Neural progenitor cell (in vitro differentiated cells): ENCODE measurements around the gene ARMH2. TPM values are rescaled to one million over a fixed set of nuclear protein-coding genes. Genes with fewer than 3 reads are reported as not detected.

Source experiments
- DNase-seq: peaks from one replicate; pipeline ENCODE4 v3.0.0-alpha.2; 2016; ENCODE audit warnings: low spot score
- H2AFZ ChIP-seq: fragments of 200-600 bp; sonication (generic); replicated peaks from 2 replicates; pipeline ENCODE4 v1.6.1; 2016; ENCODE audit warnings: antibody characterized with exemption
- H3F3A ChIP-seq: fragments of 200-600 bp; sonication (generic); 2 replicates; pipeline ENCODE4 v1.6.1; 2016; ENCODE audit warnings: antibody characterized with exemption, low read depth
- H3K27ac ChIP-seq: fragments of 200-600 bp; sonication (generic); 2 replicates; pipeline ENCODE4 v1.5.1; 2016; ENCODE audit warnings: mild to moderate bottlenecking
- H3K27me3 ChIP-seq: fragments of 200-600 bp; sonication (generic); 2 replicates; pipeline ENCODE4 v1.6.1; 2016; ENCODE audit warnings: mild to moderate bottlenecking, moderate library complexity
- H3K36me3 ChIP-seq: fragments of 200-600 bp; sonication (generic); 2 replicates; pipeline ENCODE4 v1.5.1; 2016
- H3K4me1 ChIP-seq: fragments of 200-600 bp; sonication (generic); 2 replicates; pipeline ENCODE4 v1.6.1; 2016; ENCODE audit warnings: mixed run types
- H3K4me2 ChIP-seq: fragments of 200-600 bp; sonication (generic); 2 replicates; pipeline ENCODE4 v1.6.1; 2016
- H3K4me3 ChIP-seq: fragments of 200-600 bp; sonication (generic); 2 replicates; pipeline ENCODE4 v1.5.1; 2016
- H3K79me2 ChIP-seq: fragments of 200-600 bp; sonication (generic); 2 replicates; pipeline ENCODE4 v1.6.1; 2016; ENCODE audit warnings: low read depth
- H3K9ac ChIP-seq: fragments of 200-600 bp; sonication (generic); 2 replicates; pipeline ENCODE4 v1.6.1; 2016
- H3K9me3 ChIP-seq: fragments of 200-600 bp; sonication (generic); 2 replicates; pipeline ENCODE4 v1.5.1; 2016; ENCODE audit warnings: low read depth
- H4K20me1 ChIP-seq: fragments of 200-600 bp; sonication (generic); 2 replicates; pipeline ENCODE4 v1.6.1; 2016; ENCODE audit warnings: low read depth
- H3K27ac Mint-ChIP-seq: 3 replicates; pipeline ENCODE4 v1.8.0; 2021; ENCODE audit warnings: mixed read lengths
- H3K27me3 Mint-ChIP-seq: 2 replicates; pipeline ENCODE4 v1.8.0; 2022; ENCODE audit warnings: low read depth, mild to moderate bottlenecking, inconsistent platforms, moderate library complexity, mixed read lengths; ENCODE audit not compliant: insufficient read depth
- H3K36me3 Mint-ChIP-seq: 3 replicates; pipeline ENCODE4 v1.8.0; 2021; ENCODE audit warnings: mixed read lengths
- H3K4me1 Mint-ChIP-seq: 3 replicates; pipeline ENCODE4 v1.8.0; 2021; ENCODE audit warnings: mixed read lengths
- H3K4me3 Mint-ChIP-seq: 3 replicates; pipeline ENCODE4 v1.8.0; 2021; ENCODE audit warnings: mild to moderate bottlenecking, moderate library complexity, mixed read lengths
- H3K9me3 Mint-ChIP-seq: 3 replicates; pipeline ENCODE4 v1.8.0; 2020; ENCODE audit warnings: mixed read lengths
- EZH2 ChIP-seq: fragments of 200-600 bp; sonication (generic); IDR thresholded peaks from 2 replicates; pipeline ENCODE4 v1.6.1; 2017; ENCODE audit warnings: antibody characterized with exemption, mild to moderate bottlenecking, moderate library complexity
- EZH2phosphoT487 ChIP-seq: fragments of 200-600 bp; sonication (generic); IDR thresholded peaks from 2 replicates; pipeline ENCODE4 v1.6.1; 2017; ENCODE audit warnings: antibody characterized with exemption
- total RNA-seq: library from RNA; depleted of rRNA; stranded (reverse); fragments of >200 nt; gene quantifications from 2 replicates; pipeline ENCODE4 v1.2.3, GENCODE V29; 2015; ENCODE audit warnings: low replicate concordance
- TF ChIP-seq, protein P1 (sequence below): fragments of 200-600 bp; sonication (generic); IDR thresholded peaks from 2 replicates; pipeline ENCODE4 v1.5.1; 2017; ENCODE audit warnings: antibody characterized with exemption, mild to moderate bottlenecking

The ARMH2 gene
- total RNA-seq, 1 donor from 2014 or later: not detected

- Mint-ChIP-seq H3K9me3 (no peaks in the 10 kb centered on the region), H3K27me3 (peaks cover 2% of the 10 kb centered on the region), H3K4me3 (no peak overlapping the region), H3K4me1 (no peaks in the 10 kb centered on the region), H3K27ac (no peak overlapping the region), H3K36me3 (no peaks in the 10 kb centered on the region)
- no peak for DNase-seq
- Histone ChIP-seq H3K4me2 (no peak overlapping the region), H3F3A (no peaks in the 10 kb centered on the region), H4K20me1 (no peaks in the 10 kb centered on the region), H3K4me1 (no peaks in the 10 kb centered on the region), H3K36me3 (no peaks in the 10 kb centered on the region), H3K9me3 (no peaks in the 10 kb centered on the region), H3K27me3 (no peaks in the 10 kb centered on the region), H3K4me3 (no peak overlapping the region), H2AFZ (no peak overlapping the region), H3K79me2 (no peaks in the 10 kb centered on the region), H3K9ac (no peak overlapping the region), H3K27ac (no peak overlapping the region)
- TF ChIP-seq, protein P1, sequence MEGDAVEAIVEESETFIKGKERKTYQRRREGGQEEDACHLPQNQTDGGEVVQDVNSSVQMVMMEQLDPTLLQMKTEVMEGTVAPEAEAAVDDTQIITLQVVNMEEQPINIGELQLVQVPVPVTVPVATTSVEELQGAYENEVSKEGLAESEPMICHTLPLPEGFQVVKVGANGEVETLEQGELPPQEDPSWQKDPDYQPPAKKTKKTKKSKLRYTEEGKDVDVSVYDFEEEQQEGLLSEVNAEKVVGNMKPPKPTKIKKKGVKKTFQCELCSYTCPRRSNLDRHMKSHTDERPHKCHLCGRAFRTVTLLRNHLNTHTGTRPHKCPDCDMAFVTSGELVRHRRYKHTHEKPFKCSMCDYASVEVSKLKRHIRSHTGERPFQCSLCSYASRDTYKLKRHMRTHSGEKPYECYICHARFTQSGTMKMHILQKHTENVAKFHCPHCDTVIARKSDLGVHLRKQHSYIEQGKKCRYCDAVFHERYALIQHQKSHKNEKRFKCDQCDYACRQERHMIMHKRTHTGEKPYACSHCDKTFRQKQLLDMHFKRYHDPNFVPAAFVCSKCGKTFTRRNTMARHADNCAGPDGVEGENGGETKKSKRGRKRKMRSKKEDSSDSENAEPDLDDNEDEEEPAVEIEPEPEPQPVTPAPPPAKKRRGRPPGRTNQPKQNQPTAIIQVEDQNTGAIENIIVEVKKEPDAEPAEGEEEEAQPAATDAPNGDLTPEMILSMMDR: no peak
- TF ChIP-seq EZH2 (no peak), EZH2phosphoT487 (no peak)
Measured at GRCh38 chr6:24838081-24838480, 39.4 kb upstream of the ARMH2 start.

DNA sequence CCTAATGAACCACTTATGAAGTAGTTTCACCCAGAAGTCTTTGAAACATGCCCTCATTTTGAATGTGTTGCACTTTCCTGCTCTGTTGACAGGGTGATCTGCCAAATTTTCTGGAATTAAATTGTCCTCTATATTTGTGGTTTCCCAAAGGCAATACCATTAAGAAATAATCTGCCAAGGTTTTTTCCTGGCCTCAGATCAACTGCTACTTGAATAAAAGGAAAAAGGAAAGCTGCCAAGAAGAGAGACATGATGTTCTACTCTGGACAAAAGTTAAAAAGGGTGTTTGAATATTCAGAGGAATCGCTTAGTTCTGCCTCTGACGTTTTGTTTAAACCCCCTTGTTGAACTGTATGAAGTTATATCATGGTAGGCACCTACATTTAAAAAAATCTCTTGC, 37.4 kb upstream of the ARMH2 start:
- Histone ChIP-seq H3K36me3 (no peaks in the 10 kb centered on the region), H3K27me3 (no peaks in the 10 kb centered on the region), H3K27ac (no peak overlapping the region), H2AFZ (no peak overlapping the region), H3K4me3 (no peak overlapping the region), H3K9ac (no peak overlapping the region), H3K79me2 (no peaks in the 10 kb centered on the region), H3K9me3 (no peaks in the 10 kb centered on the region), H3K4me2 (no peak overlapping the region), H3K4me1 (no peaks in the 10 kb centered on the region), H3F3A (no peaks in the 10 kb centered on the region), H4K20me1 (no peaks in the 10 kb centered on the region)
- no peak overlapping the region for H3K4me3 Mint-ChIP-seq
- H3K9me3 Mint-ChIP-seq: no peaks in the 10 kb centered on the region
- peaks cover 2% of the 10 kb centered on the region for H3K27me3 Mint-ChIP-seq
- TF ChIP-seq EZH2 (no peak), EZH2phosphoT487 (no peak)
- TF ChIP-seq, protein P1: no peak
- DNase-seq: no peak
- H3K27ac Mint-ChIP-seq: no peak overlapping the region
- H3K36me3 Mint-ChIP-seq: no peaks in the 10 kb centered on the region
- H3K4me1 Mint-ChIP-seq: peaks cover 7% of the 10 kb centered on the region

GRCh38 chr6:24833711-24834386, 35.1 kb upstream of the ARMH2 start:
- Mint-ChIP-seq H3K27ac (no peak overlapping the region), H3K27me3 (peaks cover 2% of the 10 kb centered on the region), H3K4me1 (peaks cover 11% of the 10 kb centered on the region), H3K4me3 (no peak overlapping the region), H3K36me3 (no peaks in the 10 kb centered on the region), H3K9me3 (no peaks in the 10 kb centered on the region)
- Histone ChIP-seq H4K20me1 (no peaks in the 10 kb centered on the region), H3K4me3 (no peak overlapping the region), H3K9me3 (no peaks in the 10 kb centered on the region), H3F3A (no peaks in the 10 kb centered on the region), H3K27me3 (no peaks in the 10 kb centered on the region), H3K36me3 (no peaks in the 10 kb centered on the region), H3K4me2 (no peak overlapping the region), H2AFZ (no peak overlapping the region), H3K27ac (no peak overlapping the region), H3K9ac (no peak overlapping the region), H3K79me2 (no peaks in the 10 kb centered on the region), H3K4me1 (no peaks in the 10 kb centered on the region)
- DNase-seq: no peak
- TF ChIP-seq EZH2: no peak
- TF ChIP-seq EZH2phosphoT487: no peak
- TF ChIP-seq, protein P1: no peak
